HG03378 (cell line): ENCODE results near the gene DALRD3.

Experiments used
- ATAC-seq: cut with Tn5 transposase; IDR thresholded peaks from one replicate; pipeline ENCODE4 v1.9.1; 2021; ENCODE audit warnings: mild to moderate bottlenecking, moderate library complexity; ENCODE audit not compliant: unreplicated experiment

DALRD3 gene

GRCh38 chr3:49006408-49007067 lies 11.8 kb downstream of the DALRD3 start:
- no peak for ATAC-seq

- ATAC-seq: no peak
Observed at GRCh38 chr3:49005998-49006397, 12.4 kb downstream of the DALRD3 start.

GRCh38 chr3:49005303-49005680 lies 13.1 kb downstream of the DALRD3 start:
- no peak for ATAC-seq

- no peak for ATAC-seq
Observed at GRCh38 chr3:49004352-49005302, 13.8 kb downstream of the DALRD3 start.

GRCh38 chr3:49001155-49001554 lies 17.2 kb downstream of the DALRD3 start:
- no peak for ATAC-seq

- no peak for ATAC-seq
Observed at GRCh38 chr3:48999085-48999858, 19.1 kb downstream of the DALRD3 start.

- ATAC-seq: no peak
Observed at GRCh38 chr3:48997714-48998637, 20.4 kb downstream of the DALRD3 start.

- ATAC-seq: no peak
Observed at GRCh38 chr3:48997102-48997635, 21.2 kb downstream of the DALRD3 start.

- no peak for ATAC-seq
Observed at GRCh38 chr3:48996640-48997039, 21.7 kb downstream of the DALRD3 start.

- ATAC-seq: no peak
Observed at GRCh38 chr3:48993834-48994233, 24.5 kb downstream of the DALRD3 start.

GRCh38 chr3:48991851-48992545 lies 26.4 kb downstream of the DALRD3 start:
- ATAC-seq: no peak

- ATAC-seq: no peak
Observed at GRCh38 chr3:48990636-48991469, 27.5 kb downstream of the DALRD3 start.

GRCh38 chr3:48989796-48990635 lies 28.4 kb downstream of the DALRD3 start, which contains the start of gene P4HTM:
Gene P4HTM (plus strand): TSS chr3:48990241. CDS start chr3:48990257, 16 bp downstream.
- ATAC-seq: no peak

GRCh38 chr3:48989126-48989795 lies 29.1 kb downstream of the DALRD3 start:
- no peak for ATAC-seq

- ATAC-seq: no peak
Observed at GRCh38 chr3:48985831-48986376, 32.5 kb downstream of the DALRD3 start.

GRCh38 chr3:48984663-48985062 lies 33.7 kb downstream of the DALRD3 start:
- no peak for ATAC-seq

GRCh38 chr3:48983096-48983495 lies 35.3 kb downstream of the DALRD3 start:
- ATAC-seq: no peak
